ENCODE data around the gene IGF2BP2.
A peak's percentile ranks its signal among the peaks of the same experiment; 100 is the strongest.

The IGF2BP2 gene

DNA sequence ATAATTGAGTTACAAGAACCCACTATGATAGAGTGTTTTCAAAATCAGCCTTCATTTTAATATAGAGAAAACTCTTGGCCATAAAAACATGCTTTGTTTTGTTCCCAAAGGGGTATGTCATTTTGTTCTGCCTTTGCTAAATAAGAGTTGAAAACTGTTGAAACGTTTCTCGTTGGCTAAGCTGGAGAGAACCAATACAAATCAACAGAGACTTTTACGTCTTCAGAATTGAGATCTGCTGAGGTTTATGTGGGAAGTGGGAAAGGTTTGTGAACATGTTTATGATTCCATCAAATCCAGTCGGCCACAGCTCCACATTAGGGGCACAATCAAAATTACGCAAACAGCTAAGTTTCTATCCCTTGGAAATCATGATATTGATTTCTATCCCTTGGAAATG is 102.0 kb downstream of the IGF2BP2 start:
- TF ChIP-seq, protein P1, sequence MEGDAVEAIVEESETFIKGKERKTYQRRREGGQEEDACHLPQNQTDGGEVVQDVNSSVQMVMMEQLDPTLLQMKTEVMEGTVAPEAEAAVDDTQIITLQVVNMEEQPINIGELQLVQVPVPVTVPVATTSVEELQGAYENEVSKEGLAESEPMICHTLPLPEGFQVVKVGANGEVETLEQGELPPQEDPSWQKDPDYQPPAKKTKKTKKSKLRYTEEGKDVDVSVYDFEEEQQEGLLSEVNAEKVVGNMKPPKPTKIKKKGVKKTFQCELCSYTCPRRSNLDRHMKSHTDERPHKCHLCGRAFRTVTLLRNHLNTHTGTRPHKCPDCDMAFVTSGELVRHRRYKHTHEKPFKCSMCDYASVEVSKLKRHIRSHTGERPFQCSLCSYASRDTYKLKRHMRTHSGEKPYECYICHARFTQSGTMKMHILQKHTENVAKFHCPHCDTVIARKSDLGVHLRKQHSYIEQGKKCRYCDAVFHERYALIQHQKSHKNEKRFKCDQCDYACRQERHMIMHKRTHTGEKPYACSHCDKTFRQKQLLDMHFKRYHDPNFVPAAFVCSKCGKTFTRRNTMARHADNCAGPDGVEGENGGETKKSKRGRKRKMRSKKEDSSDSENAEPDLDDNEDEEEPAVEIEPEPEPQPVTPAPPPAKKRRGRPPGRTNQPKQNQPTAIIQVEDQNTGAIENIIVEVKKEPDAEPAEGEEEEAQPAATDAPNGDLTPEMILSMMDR (IDR thresholded peaks at IDR 0.05; ENCODE audit: low read depth, low read length): no peak
- no peak for DNase-seq (ENCODE audit: extremely low read depth, low read depth)

DNA sequence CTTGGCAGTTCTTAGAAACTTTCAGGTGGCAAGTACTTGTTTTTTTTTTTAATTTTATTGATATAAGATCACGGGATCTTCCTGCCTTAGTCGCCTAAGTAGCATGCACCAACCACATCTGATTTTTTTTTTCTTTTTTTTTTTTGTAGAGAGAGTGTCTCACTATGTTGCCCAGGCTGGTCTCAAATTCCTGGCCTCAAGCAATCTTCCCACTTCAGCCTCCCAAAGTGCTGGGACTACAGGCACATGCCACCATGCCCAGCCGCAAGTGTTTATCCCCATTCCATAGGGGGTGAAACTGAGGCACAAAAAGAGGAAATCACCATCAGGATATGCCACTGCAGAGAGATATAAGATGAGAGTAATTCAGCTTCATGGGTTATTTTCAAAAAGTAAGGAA is 102.9 kb downstream of the IGF2BP2 start:
- TF ChIP-seq, protein P1 (IDR thresholded peaks at IDR 0.05; ENCODE audit: low read depth, low read length): no peak
- DNase-seq (ENCODE audit: extremely low read depth, low read depth): no peak

DNA sequence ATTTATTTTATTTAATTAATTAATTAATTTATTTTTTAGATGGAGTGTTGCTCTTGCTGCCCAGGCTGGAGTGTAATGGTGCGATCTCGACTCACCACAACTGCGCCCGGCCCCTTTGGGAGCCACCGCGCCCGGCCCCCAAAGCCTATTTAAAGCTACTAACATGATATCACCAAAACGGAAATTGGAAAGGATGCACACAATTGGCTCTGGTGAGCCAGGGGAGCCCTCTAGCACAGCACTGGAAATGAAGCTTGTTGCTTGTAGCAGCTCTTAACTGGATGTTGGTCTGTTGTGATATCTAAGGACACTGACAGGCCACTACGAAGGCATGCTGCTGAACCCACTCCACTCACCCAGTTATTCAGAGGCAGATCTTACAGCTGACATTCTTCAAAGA is 104.5 kb downstream of the IGF2BP2 start:
- TF ChIP-seq, protein P1 (IDR thresholded peaks at IDR 0.05; ENCODE audit: low read depth, low read length): no peak
- DNase-seq (ENCODE audit: extremely low read depth, low read depth): no peak

DNA sequence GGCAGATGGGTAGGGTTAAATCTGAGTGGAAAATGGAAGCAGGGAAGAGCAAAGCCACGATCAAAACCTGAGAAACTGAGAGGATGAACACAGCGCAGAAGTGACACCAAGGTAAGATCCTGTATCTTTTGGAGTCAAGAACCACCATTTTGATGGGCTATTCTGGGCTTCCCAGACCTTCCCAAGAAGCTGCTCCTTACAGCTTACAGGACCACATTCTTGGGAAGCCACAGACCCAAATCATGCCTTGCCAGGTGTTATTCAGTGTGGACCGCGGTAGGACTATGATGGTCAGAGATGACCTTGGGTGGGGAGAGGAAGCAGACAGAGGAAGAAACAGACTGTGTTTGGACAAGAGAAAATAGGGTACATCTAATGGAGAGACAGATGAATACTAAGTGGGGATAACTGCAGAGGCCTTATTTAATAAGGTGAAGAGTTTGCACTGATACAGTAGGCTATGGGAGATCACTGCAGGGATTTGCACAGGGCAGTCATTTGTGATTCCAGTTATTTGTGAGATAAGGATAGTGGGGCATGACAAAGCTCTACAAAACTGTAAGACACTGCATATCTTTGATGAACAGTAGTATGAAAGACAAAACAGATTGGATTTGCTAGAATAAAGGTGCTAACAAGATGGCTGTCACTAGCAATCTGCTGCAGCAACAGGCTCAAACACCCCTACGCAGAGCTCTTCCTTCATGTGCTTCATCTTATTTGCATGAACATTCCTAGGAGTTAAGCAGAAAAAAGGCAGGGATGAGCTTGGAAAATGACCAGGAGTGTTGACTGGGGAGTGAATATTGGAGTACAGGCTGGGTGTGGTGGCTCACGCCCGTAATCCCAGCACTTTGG is 105.9 kb downstream of the IGF2BP2 start:
- DNase-seq (ENCODE audit: extremely low read depth, low read depth): no peak
- TF ChIP-seq, protein P1 (IDR thresholded peaks at IDR 0.05; ENCODE audit: low read depth, low read length): no peak

DNA sequence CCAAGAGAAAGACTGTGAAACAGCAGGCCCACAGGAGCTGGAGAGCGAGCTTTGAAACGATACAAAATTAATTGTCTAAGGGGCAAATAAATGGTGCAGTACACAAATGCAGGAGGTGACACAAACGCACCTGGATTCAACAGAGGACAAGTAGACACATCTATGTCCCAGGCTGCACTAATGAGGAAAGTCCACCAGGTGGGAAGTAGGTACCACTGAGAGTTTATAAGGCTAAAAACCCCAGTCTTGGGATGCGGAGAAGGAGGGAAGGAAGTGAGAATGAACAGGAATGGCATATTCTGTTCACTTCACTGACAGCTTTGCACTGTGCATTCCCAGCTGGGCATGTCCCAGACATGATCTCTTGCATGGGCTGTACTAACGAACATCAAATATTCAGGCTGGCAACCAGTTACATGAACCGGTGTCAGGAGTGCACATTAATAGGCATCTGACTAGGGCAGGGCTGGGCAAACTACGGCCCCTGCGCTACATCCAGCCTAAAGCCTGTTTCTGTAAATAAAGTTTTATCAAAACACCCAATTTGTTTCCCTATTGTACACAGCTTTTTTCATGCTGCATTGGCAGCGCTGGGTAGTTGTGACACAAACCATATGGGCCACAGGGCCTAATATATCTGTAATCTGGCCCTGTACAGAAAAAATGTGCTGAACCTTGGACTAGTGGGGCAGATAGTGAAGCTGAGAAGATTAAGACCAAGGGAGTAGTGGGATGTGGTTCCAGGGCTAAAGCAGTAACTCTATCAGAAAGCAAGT is 107.0 kb downstream of the IGF2BP2 start:
- TF ChIP-seq, protein P1 (IDR thresholded peaks at IDR 0.05; ENCODE audit: low read depth, low read length): no peak
- no peak for DNase-seq (ENCODE audit: extremely low read depth, low read depth)

DNA sequence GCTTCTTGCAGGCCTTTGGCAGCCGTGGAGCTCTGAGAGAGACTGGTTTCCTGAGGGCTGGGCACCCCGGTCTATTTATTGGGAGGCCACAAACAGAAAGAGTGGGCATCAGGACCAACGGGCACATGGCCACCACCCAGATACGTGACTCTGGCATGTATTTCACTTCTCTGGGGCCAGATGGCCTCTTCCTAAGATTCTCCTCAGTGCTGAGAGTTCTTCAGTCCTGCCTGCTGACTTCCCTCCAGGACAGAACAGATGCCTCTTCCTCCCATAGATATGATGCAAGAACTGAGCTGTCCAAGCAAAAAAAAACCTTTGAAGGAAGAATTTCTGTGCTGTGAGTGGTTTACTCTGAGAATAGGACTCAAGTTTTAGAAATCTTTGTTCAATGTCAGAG is 107.7 kb downstream of the IGF2BP2 start:
- DNase-seq (ENCODE audit: extremely low read depth, low read depth): peak; percentile 54
- TF ChIP-seq, protein P1 (IDR thresholded peaks at IDR 0.05; ENCODE audit: low read depth, low read length): no peak

Measured in AG09319 (cell line).